Eye (tissue), 1 donor: ENCODE data around the gene TUBG1.
"Not testable (repeated sequence)": the region's sequence is repeated elsewhere in the genome, so short reads cannot be mapped to it uniquely, and the experiment has no call there.

ENCODE experiments used
- DNase-seq: peaks from one replicate; pipeline ENCODE4 v3.0.0-alpha.2; 2015

Gene TUBG1

DNA sequence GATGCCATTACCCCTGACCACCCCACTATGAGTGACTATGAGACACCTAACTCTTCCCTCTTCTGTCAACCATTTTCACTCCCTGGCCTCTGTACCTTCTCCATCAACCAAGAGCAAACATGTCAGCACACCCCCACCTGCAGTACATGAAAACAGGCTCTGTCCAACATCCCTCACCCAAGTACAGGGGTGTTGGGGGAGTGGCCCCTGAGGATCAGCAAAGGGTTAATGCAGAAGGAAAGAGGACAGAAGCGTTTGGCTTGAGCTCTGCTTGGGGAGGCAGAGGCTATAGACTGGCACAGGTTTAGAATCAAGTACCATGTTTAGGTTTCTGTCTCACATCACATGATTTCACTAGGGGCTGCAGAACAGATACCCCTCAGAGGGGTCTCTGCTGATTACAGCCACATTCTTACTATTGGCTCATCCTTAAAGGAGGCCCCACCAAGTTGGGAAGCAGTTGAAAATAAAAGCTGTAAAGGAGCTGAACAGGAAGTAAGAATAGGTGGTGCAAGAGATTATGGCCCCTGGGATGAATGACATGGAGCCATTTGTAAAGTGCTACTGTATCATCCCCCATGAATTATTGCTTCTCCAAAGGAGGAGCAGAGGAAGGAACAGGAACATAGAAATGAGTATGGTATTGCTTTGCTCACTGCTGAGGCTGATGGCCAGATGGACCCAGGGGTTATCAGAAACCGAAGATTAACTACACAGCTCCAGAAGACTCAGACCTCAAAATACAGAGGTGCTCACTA is 29.5 kb upstream of the TUBG1 start:
- no peak for DNase-seq

- DNase-seq: no peak
Measured at GRCh38 chr17:42581744-42582270, 27.7 kb upstream of the TUBG1 start.

- no peak for DNase-seq
Measured at GRCh38 chr17:42584880-42585279, 24.6 kb upstream of the TUBG1 start.

- no peak for DNase-seq
Measured at GRCh38 chr17:42585353-42585752, 24.1 kb upstream of the TUBG1 start.

- no peak for DNase-seq
Measured at GRCh38 chr17:42586514-42587230, 22.8 kb upstream of the TUBG1 start.

- DNase-seq: no peak
Measured at GRCh38 chr17:42590886-42591285, 18.6 kb upstream of the TUBG1 start.

GRCh38 chr17:42591411-42591810 is 18.1 kb upstream of the TUBG1 start:
- no peak for DNase-seq

DNA sequence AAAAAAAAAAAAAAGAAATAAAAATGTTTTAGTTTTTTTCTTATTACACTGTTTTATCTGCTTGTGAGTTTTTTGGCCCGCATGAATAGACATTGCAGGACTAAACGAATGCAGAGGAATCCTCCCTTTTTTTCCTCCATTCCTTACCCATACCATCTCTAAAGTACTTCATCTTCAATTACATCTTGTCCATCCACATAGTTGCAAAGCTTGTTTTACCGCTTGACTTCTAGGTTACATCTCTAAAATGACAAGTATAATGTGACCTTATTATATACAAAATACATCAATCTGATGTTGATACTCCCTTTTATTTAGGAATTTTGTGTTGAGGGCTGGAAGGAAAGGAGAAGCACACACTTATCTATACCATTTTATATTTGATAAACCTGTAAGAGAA is 13.1 kb upstream of the TUBG1 start:
- no peak for DNase-seq

DNA sequence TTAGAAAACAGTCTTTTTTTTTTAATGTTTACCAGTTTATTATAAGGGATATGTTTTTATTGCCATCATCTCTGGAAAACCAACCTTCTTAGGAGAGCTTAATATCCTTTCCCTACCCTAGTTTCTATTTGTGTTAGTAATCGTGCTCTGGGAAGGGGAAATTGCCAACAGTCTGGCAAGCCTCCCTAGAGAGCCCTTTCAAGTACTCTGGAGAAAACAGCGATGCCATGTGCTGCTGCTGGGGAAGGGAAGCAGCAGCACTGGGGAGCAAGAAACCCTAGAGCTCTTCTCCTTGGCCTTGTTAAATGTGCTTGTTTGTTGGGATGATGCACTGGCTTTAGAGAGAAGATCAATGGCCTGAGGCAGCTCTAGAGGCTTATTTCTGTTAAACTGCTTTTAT is 10.6 kb upstream of the TUBG1 start:
- DNase-seq: no peak

DNA sequence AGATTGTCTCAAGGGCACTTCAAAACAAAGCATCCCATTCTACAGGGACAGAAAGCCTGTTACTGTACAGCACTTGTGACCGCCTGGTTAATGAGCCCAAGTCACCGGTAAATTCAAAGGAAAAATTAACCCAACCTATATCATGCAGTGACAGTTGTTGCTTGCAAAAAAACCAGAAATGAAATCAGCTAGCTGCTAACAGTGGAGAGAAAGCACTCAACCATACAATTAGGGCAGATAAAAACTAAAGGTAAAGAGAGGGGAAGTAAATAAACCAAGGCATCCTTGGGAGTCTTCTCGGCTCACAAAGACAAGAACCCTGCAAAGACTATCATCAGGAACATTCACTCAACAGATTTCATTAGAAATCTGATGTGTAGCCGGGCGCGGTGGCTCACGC is 6.2 kb upstream of the TUBG1 start:
- no peak for DNase-seq

DNA sequence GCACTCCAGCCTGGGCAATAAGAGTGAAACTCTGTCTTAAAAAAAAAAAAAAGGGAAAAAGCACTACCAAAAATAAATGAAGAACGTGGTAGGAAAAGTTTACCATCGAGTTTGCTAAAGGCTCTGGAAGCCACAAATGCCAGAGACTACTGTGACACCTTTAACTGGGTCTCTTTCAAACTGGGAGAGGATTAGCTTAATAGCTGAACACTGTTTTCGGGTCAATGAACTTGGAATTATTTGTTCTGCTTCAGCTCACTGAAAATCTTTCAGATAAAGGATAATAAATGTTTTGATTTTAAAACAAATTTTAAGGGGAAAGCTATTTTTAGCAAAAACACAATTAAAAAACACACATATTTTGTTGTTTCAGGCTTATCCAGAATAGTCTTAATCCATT is 1.7 kb upstream of the TUBG1 start:
- peak; percentile 59 for DNase-seq

- peak; percentile 8 for DNase-seq
Measured at GRCh38 chr17:42608305-42609181, 940 bp upstream of the TUBG1 start.

GRCh38 chr17:42609814-42610801 is 625 bp downstream of the TUBG1 start:
- peak; percentile 5 for DNase-seq

DNA sequence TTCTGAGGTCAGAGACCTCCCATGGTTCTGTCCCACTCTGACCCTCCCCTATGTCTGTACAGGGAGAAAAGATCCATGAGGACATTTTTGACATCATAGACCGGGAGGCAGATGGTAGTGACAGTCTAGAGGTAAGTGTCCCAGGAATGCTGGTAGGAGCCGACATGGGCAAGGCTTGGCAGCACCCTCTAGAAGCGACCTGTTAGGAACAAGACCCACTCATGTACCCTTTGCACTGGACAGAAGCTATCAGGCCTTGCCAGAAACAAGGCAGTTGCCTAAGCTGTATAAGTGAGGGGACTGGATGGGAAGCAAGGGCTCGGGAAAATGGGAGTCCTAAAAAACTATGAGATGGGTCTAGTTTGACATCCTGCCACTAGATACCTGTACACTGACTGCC is 2.5 kb downstream of the TUBG1 start:
- no peak for DNase-seq

- DNase-seq: no peak
Measured at GRCh38 chr17:42613699-42614295, 4.3 kb downstream of the TUBG1 start.

- DNase-seq: peak; percentile 7
Measured at GRCh38 chr17:42617956-42618431, 8.5 kb downstream of the TUBG1 start.

- peak; percentile 34 for DNase-seq
Measured at GRCh38 chr17:42618442-42619150, 9.1 kb downstream of the TUBG1 start.

- DNase-seq: not testable (repeated sequence)
Measured at GRCh38 chr17:42621987-42622386, 12.5 kb downstream of the TUBG1 start.

GRCh38 chr17:42623271-42623670 is 13.8 kb downstream of the TUBG1 start:
- no peak for DNase-seq

DNA sequence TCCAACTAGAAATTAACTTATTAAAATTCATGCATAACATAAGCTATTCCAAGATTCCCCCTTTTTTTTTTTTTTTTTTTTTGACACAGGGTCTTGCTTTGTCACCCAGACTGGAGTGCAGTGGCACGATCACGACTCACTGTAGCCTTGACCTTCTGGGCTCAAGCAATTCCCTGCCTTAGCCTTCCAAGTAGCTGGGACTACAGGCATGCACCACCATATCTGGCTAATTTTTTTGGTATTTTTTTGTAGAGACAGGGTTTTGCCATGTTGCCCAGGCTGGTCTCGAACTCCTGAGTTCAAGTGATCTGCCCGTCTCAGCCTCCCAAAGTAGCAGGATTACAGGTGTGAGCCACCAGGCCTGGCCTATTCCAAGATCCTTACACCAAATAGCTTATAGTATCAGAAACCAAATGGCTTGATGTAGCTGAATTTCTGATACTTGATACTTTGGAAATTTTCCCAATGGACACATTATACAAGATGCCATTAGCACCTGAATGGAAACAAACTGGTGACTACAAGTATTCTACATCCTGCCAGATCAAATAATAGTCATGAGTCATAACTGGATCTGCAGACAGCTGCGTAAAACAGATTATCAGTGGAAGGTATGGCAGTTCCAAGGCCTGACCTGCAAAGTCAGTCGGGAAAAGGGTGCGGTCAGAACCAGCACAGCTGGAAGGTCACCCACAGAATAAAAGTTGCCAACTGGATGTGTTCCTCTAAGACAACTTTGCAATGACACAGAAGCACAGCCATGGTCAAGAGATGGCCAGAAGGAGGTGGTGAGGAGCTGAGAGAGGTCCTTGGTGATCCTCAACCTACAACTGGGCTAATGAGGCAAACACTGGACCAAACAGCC is 14.5 kb downstream of the TUBG1 start:
- DNase-seq: no peak
